Esophagus (tissue), 2 donors: ENCODE data around the gene PTAR1. TPM values are rescaled to one million over a fixed set of nuclear protein-coding genes. Genes with fewer than 3 reads are reported as not detected.
"Not testable (repeated sequence)": the region's sequence is repeated elsewhere in the genome, so short reads cannot be mapped to it uniquely, and the experiment has no call there.

Experiments used
- H3K27ac ChIP-seq, 2 donors: one replicate each; pipeline ENCODE4 v1.5.1; 2013; ENCODE audit warnings: low read depth in 2 of 2, mild to moderate bottlenecking in 2 of 2, inconsistent platforms in 1 of 2, low read length in 1 of 2, moderate library complexity in 1 of 2
- H3K27me3 ChIP-seq, 2 donors: one replicate each; pipeline ENCODE4 v1.6.1; 2013; ENCODE audit warnings: low read length in 2 of 2, control low read depth in 1 of 2, mild to moderate bottlenecking in 1 of 2; ENCODE audit not compliant: insufficient read depth in 2 of 2, control insufficient read depth in 1 of 2
- H3K36me3 ChIP-seq, 2 donors: one replicate each; pipeline ENCODE4 v1.6.1; 2013; ENCODE audit warnings: low read length in 1 of 2; ENCODE audit not compliant: control insufficient read depth in 2 of 2, insufficient read depth in 2 of 2
- H3K4me1 ChIP-seq, 2 donors: one replicate each; pipeline ENCODE4 v1.6.1; 2013; ENCODE audit warnings: low read length in 1 of 2; ENCODE audit not compliant: control insufficient read depth in 2 of 2, insufficient read depth in 2 of 2
- H3K4me3 ChIP-seq, 2 donors: one replicate each; pipeline ENCODE4 v1.5.1; 2013; ENCODE audit warnings: low read length in 2 of 2, mild to moderate bottlenecking in 2 of 2, low read depth in 1 of 2, moderate library complexity in 1 of 2
- H3K9me3 ChIP-seq, 2 donors: one replicate each; pipeline ENCODE4 v1.6.1; 2013; ENCODE audit warnings: mild to moderate bottlenecking in 2 of 2, low read depth in 1 of 2, low read length in 1 of 2, moderate library complexity in 1 of 2; ENCODE audit not compliant: control insufficient read depth in 2 of 2, insufficient read depth in 1 of 2
- WGBS, 2 donors: extraction: QIAGEN DNeasy Blood & Tissue Kit; methylation state at CpG; one replicate each; pipeline ENCODE4 v1.1.7; 2013; 5-methylcytosine and 5-hydroxymethylcytosine counted together
- polyA plus RNA-seq, 2 donors: library from polyadenylated mRNA; stranded (reverse); fragments of 200-250 nt; gene quantifications; one replicate each; pipeline ENCODE4 v1.2.3, GENCODE V29; 2013
- donor health status: healthy with polysubstance abuse.
- donor health status: Bipolar disorder and iron deficiency.

PTAR1 gene
- 1 to 10 TPM; 4.2 to 5.6 TPM for polyA plus RNA-seq

- Histone ChIP-seq H3K27ac (peak within 1 kb of the TSS; percentile 95 to 97), H3K4me1 (peaks cover 0 to 3% of the 10 kb centered on the region in 2 donors), H3K27me3 (no peaks in the 10 kb centered on the region), H3K4me3 (peak within 1 kb of the TSS; percentile 87 to 95), H3K9me3 (no peaks in the 10 kb centered on the region), H3K36me3 (no peaks in the 10 kb centered on the region)
- 0% methylated on average over 76 to 98 of the region's 98 CpGs for WGBS, 2 donors
Measured at GRCh38 chr9:69759421-69760277, at the start of gene PTAR1. PTAR1 (minus strand) TSS chr9:69760011; CDS start chr9:69759938, 73 bp downstream.

DNA sequence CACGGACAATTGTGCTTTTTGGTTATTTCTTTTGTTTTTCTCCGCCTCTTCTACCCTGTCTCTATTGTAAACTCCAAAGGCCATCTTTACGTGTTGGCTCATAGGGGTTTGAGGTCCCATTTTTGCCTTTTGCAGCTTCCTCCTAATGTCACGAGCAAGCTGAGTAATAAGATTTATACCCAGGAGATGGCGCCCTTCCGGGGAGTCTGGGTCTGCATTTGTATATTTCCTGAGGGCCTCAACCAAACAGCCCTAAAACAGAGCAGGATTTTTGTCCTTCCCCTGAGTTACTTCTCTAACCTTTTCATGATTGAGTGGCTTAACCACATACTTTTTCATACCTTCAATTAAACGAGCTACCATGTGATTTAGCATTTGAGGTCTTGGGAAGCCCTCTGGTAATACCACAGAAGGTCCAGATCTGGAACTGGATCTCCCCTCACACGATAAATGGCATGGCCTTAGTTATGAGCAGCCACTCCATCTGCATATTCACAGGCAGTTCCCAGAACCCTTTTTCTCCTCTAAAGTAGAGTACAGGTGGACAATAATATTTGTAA is 49.6 kb upstream of the PTAR1 start:
- Histone ChIP-seq H3K9me3 (no peaks in the 10 kb centered on the region), H3K4me3 (no peak overlapping the region), H3K4me1 (no peaks in the 10 kb centered on the region), H3K27me3 (no peaks in the 10 kb centered on the region), H3K27ac (no peak overlapping the region), H3K36me3 (no peaks in the 10 kb centered on the region)
- 74 to 75% methylated on average over 8 of the region's 8 CpGs for WGBS, 2 donors

DNA sequence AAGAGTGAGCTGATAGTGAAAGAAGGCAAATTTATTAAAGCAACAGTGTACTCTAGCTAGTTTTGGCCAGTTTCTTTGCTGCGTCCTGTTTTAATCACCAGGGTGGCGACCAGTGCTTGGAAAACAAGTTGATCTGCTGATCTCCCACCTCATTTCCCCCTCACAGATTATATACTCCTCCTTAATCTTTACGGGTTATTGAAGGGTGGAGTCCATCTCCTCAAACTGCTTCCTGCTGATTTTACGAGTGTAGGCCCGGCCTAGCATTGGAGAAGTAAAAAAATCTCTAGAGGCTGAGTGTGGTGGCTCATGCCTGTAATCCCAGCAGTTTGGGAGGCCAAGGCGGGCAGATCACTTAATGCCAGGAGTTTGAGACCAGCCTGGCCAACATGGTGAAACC is 46.8 kb upstream of the PTAR1 start:
- no peaks in the 10 kb centered on the region for H3K27me3 ChIP-seq
- H3K4me1 ChIP-seq = no peaks in the 10 kb centered on the region
- no peak overlapping the region for H3K4me3 ChIP-seq
- no peaks in the 10 kb centered on the region for H3K9me3 ChIP-seq
- H3K27ac ChIP-seq = peak overlapping the region in 1 of 2 donors; percentile 4
- 57 to 59% methylated on average over 6 of the region's 6 CpGs for WGBS, 2 donors
- no peaks in the 10 kb centered on the region for H3K36me3 ChIP-seq

- WGBS, 2 donors = 28 to 43% methylated on average over 3 of the region's 3 CpGs
- H3K9me3 ChIP-seq = no peaks in the 10 kb centered on the region
- no peak overlapping the region for H3K4me3 ChIP-seq
- H3K27ac ChIP-seq = peak overlapping the region in 1 of 2 donors; percentile 31
- no peaks in the 10 kb centered on the region for H3K27me3 ChIP-seq
- H3K36me3 ChIP-seq = no peaks in the 10 kb centered on the region
- no peaks in the 10 kb centered on the region for H3K4me1 ChIP-seq
Measured at GRCh38 chr9:69805962-69806515, 46.2 kb upstream of the PTAR1 start.

- H3K9me3 ChIP-seq = no peaks in the 10 kb centered on the region
- 83 to 91% methylated on average over 2 of the region's 2 CpGs for WGBS, 2 donors
- no peaks in the 10 kb centered on the region for H3K4me1 ChIP-seq
Measured at GRCh38 chr9:69801989-69802388, 42.2 kb upstream of the PTAR1 start.

DNA sequence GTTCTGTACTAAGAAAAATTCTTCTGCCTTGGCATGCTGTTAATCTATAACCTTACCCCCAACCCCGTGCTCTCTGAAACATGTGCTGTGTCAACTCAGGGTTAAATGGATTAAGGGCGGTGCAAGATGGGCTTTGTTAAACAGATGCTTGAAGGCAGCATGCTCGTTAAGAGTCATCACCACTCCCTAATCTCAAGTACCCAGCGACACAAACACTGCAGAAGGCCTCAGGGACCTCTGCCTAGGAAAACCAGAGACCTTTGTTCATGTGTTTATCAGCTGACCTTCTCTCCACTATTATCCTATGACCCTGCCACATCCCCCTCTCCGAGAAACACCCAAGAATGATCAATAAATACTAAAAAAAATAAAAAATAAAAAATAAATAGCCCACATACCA is 40.2 kb upstream of the PTAR1 start:
- H3K9me3 ChIP-seq, H3K4me1 ChIP-seq, H3K27me3 ChIP-seq, H3K4me3 ChIP-seq, H3K27ac ChIP-seq, H3K36me3 ChIP-seq: not testable (repeated sequence)
- 46 to 57% methylated on average over 4 to 5 of the region's 5 CpGs for WGBS, 2 donors

More at GRCh38 chr9:69801989-69802388, 42.2 kb upstream of the PTAR1 start:
- no peaks in the 10 kb centered on the region for H3K36me3 ChIP-seq
- H3K4me3 ChIP-seq = no peak overlapping the region
- no peak overlapping the region for H3K27ac ChIP-seq
- H3K27me3 ChIP-seq = no peaks in the 10 kb centered on the region

GRCh38 chr9:69799521-69799920 is 39.7 kb upstream of the PTAR1 start:
- not testable (repeated sequence) for H3K4me1 ChIP-seq, H3K27me3 ChIP-seq, H3K4me3 ChIP-seq, H3K36me3 ChIP-seq, H3K9me3 ChIP-seq, H3K27ac ChIP-seq
- WGBS, 2 donors = 92 to 94% methylated on average over 18 of the region's 18 CpGs

GRCh38 chr9:69798744-69799143 is 38.9 kb upstream of the PTAR1 start:
- H3K27me3 ChIP-seq = no peaks in the 10 kb centered on the region
- no peaks in the 10 kb centered on the region for H3K4me1 ChIP-seq
- H3K4me3 ChIP-seq = no peak overlapping the region
- H3K36me3 ChIP-seq = no peaks in the 10 kb centered on the region
- 50 to 54% methylated on average over 4 of the region's 4 CpGs for WGBS, 2 donors
- H3K9me3 ChIP-seq = no peaks in the 10 kb centered on the region
- no peak overlapping the region for H3K27ac ChIP-seq

DNA sequence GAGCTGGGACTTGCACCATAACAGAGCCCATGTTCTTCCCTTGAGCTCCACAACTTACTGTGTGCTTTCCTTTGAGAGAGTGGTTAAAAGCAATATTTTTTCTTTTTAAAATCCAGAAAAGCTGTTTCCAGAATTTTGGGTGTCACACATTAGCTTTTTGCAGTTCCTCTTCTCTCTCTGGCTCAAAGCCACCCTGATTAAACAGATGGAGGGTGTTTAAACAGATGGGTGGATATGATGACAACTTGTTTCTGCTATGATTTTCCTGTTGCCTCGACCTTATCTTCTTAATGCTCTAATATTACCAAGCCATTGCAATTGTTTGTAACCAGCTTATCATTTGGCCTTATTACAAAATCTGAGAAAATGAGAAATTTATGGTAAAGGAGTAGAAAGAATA is 37.9 kb upstream of the PTAR1 start:
- 4 to 6% methylated on average over 1 of the region's 1 CpG for WGBS, 2 donors
- Histone ChIP-seq H3K27ac (no peak overlapping the region), H3K4me3 (no peak overlapping the region), H3K36me3 (no peaks in the 10 kb centered on the region), H3K9me3 (no peaks in the 10 kb centered on the region), H3K4me1 (no peaks in the 10 kb centered on the region), H3K27me3 (no peaks in the 10 kb centered on the region)
